Measurements from ENCODE around the gene LTO1.

Gene LTO1

DNA sequence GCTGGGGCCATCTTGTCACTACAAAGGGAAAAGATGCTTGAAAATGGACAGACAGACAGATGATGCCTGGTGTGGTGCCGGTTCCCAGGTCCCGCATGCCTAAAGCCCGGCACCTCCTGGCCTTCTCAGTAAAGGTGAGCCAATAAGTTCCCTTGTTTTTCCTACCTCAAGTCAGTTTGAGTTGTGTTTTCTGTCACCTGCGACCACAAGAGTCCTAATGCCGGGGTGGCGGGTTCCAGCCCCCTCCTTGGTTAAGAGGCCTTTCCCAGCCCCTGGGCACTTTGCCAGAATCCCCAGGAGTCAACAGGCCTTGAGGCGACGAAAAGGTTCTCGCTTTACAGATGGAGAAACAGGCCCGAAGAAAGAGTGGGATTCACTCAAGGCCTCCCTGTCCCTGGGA, 19.6 kb upstream of the LTO1 start:
- no peak overlapping the region for H2BK12ac ChIP-seq (ENCODE audit: low read length)
- no peak overlapping the region for H3K4me3 ChIP-seq (ENCODE audit: low read length in 2 of 2)
- H2AFZ ChIP-seq (ENCODE audit: low read length), result no peak overlapping the region
- no peak for DNase-seq (ENCODE audit: low spot score)
- H3K23ac ChIP-seq (ENCODE audit: low read depth, low read length, poor library complexity), result no peak overlapping the region
- no peak overlapping the region for H3K27ac ChIP-seq (replicated peaks; ENCODE audit: low read length)
- H3K27me3 ChIP-seq (ENCODE audit: control insufficient read depth in 3 of 3, insufficient read depth in 3 of 3, low read depth in 1 of 3, low read length in 3 of 3), result peaks cover 0 to 9% (median 0%) of the 10 kb centered on the region in 3 experiments
- H3K79me1 ChIP-seq (ENCODE audit: low read depth, low read length), result no peaks in the 10 kb centered on the region
- no peak overlapping the region for H2BK15ac ChIP-seq (ENCODE audit: low read length)
- no peaks in the 10 kb centered on the region for H3K36me3 ChIP-seq (replicated peaks in 1 of 2; ENCODE audit: control insufficient read depth in 2 of 2, insufficient read depth in 2 of 2, low read length in 2 of 2)
- no peak overlapping the region for H3K4me2 ChIP-seq (ENCODE audit: insufficient read depth, low read length, poor library complexity, severe bottlenecking)
- H3K9me3 ChIP-seq (replicated peaks in 1 of 2; ENCODE audit: control insufficient read depth in 2 of 2, insufficient read depth in 1 of 2, low read depth in 1 of 2, low read length in 2 of 2), result no peaks in the 10 kb centered on the region
- no CpG with 5 or more reads among the region's 10 CpGs for WGBS, 2 donors (ENCODE audit: extremely low coverage in 2 of 2, insufficient read length in 2 of 2, insufficient replicate concordance in 1 of 2)
- no peak overlapping the region for H3K4ac ChIP-seq (ENCODE audit: low read length)
- no peak overlapping the region for H2AK5ac ChIP-seq (ENCODE audit: low read depth, low read length)
- no peak overlapping the region for H3K9ac ChIP-seq (ENCODE audit: low read depth, low read length, poor library complexity)
- H3K18ac ChIP-seq (ENCODE audit: low read length), result no peak overlapping the region
- no peak overlapping the region for H2BK5ac ChIP-seq (ENCODE audit: low read length)
- no peak overlapping the region for H3K14ac ChIP-seq (ENCODE audit: low read length)
- H3K4me1 ChIP-seq (ENCODE audit: control insufficient read depth in 2 of 2, insufficient read depth in 1 of 2, low read depth in 1 of 2, low read length in 2 of 2), result peaks cover 4 to 9% of the 10 kb centered on the region in 2 donors
- H4K8ac ChIP-seq (ENCODE audit: low read depth, low read length), result no peak overlapping the region
- no peak overlapping the region for H4K91ac ChIP-seq (ENCODE audit: low read depth, low read length, poor library complexity)
- H2BK120ac ChIP-seq (ENCODE audit: low read depth, low read length), result no peak overlapping the region

DNA sequence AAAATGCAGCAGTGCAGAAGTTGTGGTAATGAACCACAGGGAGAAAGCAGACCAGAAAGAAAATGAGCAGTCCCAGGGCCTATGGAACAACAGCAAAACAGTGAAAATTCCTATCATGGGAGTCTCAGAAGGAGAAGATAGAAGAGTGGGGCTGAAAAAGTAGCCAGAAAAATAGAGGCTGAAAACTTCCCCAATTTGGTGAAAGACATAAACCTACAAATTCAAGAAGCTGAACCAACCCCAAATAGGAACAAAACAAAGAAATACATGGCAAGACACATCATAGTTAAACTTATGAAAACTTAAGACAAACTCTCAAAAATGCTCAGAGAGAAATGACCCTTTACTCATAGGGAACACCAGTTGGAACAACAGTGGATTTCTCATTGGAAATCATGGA, 17.3 kb upstream of the LTO1 start:
- no peak overlapping the region for H2BK5ac ChIP-seq (ENCODE audit: low read length)
- no peak overlapping the region for H3K9ac ChIP-seq (ENCODE audit: low read depth, low read length, poor library complexity)
- H3K4ac ChIP-seq (ENCODE audit: low read length), result no peak overlapping the region
- no peak overlapping the region for H3K18ac ChIP-seq (ENCODE audit: low read length)
- H3K27ac ChIP-seq (replicated peaks; ENCODE audit: low read length), result no peak overlapping the region
- H2BK12ac ChIP-seq (ENCODE audit: low read length), result no peak overlapping the region
- H3K9me3 ChIP-seq (replicated peaks in 1 of 2; ENCODE audit: control insufficient read depth in 2 of 2, insufficient read depth in 1 of 2, low read depth in 1 of 2, low read length in 2 of 2), result no peaks in the 10 kb centered on the region
- peaks cover 0 to 5% (median 0%) of the 10 kb centered on the region in 3 experiments for H3K27me3 ChIP-seq (ENCODE audit: control insufficient read depth in 3 of 3, insufficient read depth in 3 of 3, low read depth in 1 of 3, low read length in 3 of 3)
- H2AFZ ChIP-seq (ENCODE audit: low read length), result no peak overlapping the region
- H2BK120ac ChIP-seq (ENCODE audit: low read depth, low read length), result no peak overlapping the region
- no peak for DNase-seq (ENCODE audit: low spot score)
- no peaks in the 10 kb centered on the region for H3K36me3 ChIP-seq (replicated peaks in 1 of 2; ENCODE audit: control insufficient read depth in 2 of 2, insufficient read depth in 2 of 2, low read length in 2 of 2)
- peaks cover 0 to 8% of the 10 kb centered on the region in 2 donors for H3K4me1 ChIP-seq (ENCODE audit: control insufficient read depth in 2 of 2, insufficient read depth in 1 of 2, low read depth in 1 of 2, low read length in 2 of 2)
- H2AK5ac ChIP-seq (ENCODE audit: low read depth, low read length), result no peak overlapping the region
- H3K79me1 ChIP-seq (ENCODE audit: low read depth, low read length), result no peaks in the 10 kb centered on the region
- H3K23ac ChIP-seq (ENCODE audit: low read depth, low read length, poor library complexity), result no peak overlapping the region
- no peak overlapping the region for H3K14ac ChIP-seq (ENCODE audit: low read length)
- no peak overlapping the region for H4K91ac ChIP-seq (ENCODE audit: low read depth, low read length, poor library complexity)
- H2BK15ac ChIP-seq (ENCODE audit: low read length), result no peak overlapping the region
- H4K8ac ChIP-seq (ENCODE audit: low read depth, low read length), result no peak overlapping the region
- H3K4me2 ChIP-seq (ENCODE audit: insufficient read depth, low read length, poor library complexity, severe bottlenecking), result no peak overlapping the region
- H3K4me3 ChIP-seq (ENCODE audit: low read length in 2 of 2), result no peak overlapping the region

DNA sequence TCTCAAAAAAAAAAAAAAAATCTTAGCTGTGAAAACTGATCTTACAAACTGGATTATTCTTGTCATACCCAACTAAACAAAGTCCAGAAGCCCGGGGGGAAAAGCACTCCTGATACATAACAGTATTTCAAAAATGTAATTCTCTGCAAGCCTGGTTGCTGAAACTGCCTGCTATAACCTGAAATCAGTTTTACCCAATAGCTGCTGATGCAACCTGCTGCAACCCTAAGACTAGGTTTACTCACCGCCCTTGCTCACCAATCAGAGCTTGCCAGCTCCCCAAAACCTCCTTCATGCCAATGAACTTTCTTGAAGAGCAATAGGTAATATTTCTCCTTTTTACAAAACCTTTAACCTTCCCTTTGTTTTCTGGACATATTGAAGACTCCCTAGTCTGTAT, 16.3 kb upstream of the LTO1 start:
- WGBS, 2 donors (ENCODE audit: extremely low coverage in 2 of 2, insufficient read length in 2 of 2, insufficient replicate concordance in 1 of 2), result no CpG with 5 or more reads among the region's 2 CpGs
- peaks cover 0 to 5% (median 0%) of the 10 kb centered on the region in 3 experiments for H3K27me3 ChIP-seq (ENCODE audit: control insufficient read depth in 3 of 3, insufficient read depth in 3 of 3, low read depth in 1 of 3, low read length in 3 of 3)

DNA sequence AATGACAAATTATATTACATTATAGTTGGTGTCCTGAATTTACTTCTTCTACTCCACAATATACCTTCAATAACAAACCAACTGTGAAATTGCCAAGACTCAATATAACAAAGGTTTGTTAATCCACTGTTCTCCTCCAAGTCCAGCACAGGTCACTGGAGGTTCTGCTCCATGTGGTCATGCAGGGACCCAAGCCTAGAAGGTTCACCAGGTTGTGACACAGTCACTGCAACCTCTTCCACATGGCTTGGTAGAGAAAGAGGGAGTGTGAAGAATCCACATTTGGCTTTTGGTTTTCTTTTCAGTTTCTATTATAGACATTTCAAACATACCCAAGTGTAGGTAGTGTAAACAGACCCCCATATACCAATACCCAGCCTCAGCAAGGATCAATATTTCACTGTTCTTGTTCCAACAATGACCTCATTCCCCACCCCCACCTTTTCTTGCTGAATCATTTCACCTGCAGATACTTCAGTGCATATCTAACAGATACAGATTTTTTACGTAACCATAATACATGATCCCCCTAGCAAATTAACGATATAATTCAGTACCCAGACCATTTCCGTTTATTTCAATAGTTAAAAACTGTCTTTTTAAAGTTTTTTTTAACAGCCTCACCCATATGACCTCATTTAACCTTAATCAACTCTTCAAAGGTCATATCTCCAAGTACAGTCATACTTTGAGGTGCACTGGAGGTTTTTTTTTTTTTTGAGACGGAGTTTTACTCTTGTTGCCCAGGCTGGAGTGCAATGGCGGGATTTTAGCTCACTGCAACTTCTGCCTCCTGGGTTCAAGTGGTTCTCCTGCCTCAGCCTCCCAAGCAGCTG, 14.5 kb upstream of the LTO1 start:
- H3K27ac ChIP-seq (replicated peaks; ENCODE audit: low read length), result no peak overlapping the region
- no peak overlapping the region for H3K14ac ChIP-seq (ENCODE audit: low read length)
- H4K91ac ChIP-seq (ENCODE audit: low read depth, low read length, poor library complexity), result no peak overlapping the region
- H3K9ac ChIP-seq (ENCODE audit: low read depth, low read length, poor library complexity), result no peak overlapping the region
- H2AK5ac ChIP-seq (ENCODE audit: low read depth, low read length), result no peak overlapping the region
- H4K8ac ChIP-seq (ENCODE audit: low read depth, low read length), result no peak overlapping the region
- no peak overlapping the region for H2BK12ac ChIP-seq (ENCODE audit: low read length)
- H2BK120ac ChIP-seq (ENCODE audit: low read depth, low read length), result no peak overlapping the region
- no peak overlapping the region for H2BK5ac ChIP-seq (ENCODE audit: low read length)
- no peak overlapping the region for H3K23ac ChIP-seq (ENCODE audit: low read depth, low read length, poor library complexity)
- no peaks in the 10 kb centered on the region for H3K79me1 ChIP-seq (ENCODE audit: low read depth, low read length)
- no peaks in the 10 kb centered on the region for H3K4me1 ChIP-seq (ENCODE audit: control insufficient read depth in 2 of 2, insufficient read depth in 1 of 2, low read depth in 1 of 2, low read length in 2 of 2)
- H3K36me3 ChIP-seq (replicated peaks in 1 of 2; ENCODE audit: control insufficient read depth in 2 of 2, insufficient read depth in 2 of 2, low read length in 2 of 2), result no peaks in the 10 kb centered on the region
- WGBS, 2 donors (ENCODE audit: extremely low coverage in 2 of 2, insufficient read length in 2 of 2, insufficient replicate concordance in 1 of 2), result no CpG with 5 or more reads among the region's 5 CpGs
- no peak overlapping the region for H2AFZ ChIP-seq (ENCODE audit: low read length)
- no peak overlapping the region for H2BK15ac ChIP-seq (ENCODE audit: low read length)
- no peak overlapping the region for H3K4ac ChIP-seq (ENCODE audit: low read length)
- no peak overlapping the region for H3K4me3 ChIP-seq (ENCODE audit: low read length in 2 of 2)
- peaks cover 0 to 5% (median 5%) of the 10 kb centered on the region in 3 experiments for H3K27me3 ChIP-seq (ENCODE audit: control insufficient read depth in 3 of 3, insufficient read depth in 3 of 3, low read depth in 1 of 3, low read length in 3 of 3)
- no peak overlapping the region for H3K18ac ChIP-seq (ENCODE audit: low read length)
- no peak overlapping the region for H3K4me2 ChIP-seq (ENCODE audit: insufficient read depth, low read length, poor library complexity, severe bottlenecking)
- DNase-seq (ENCODE audit: low spot score), result no peak
- H3K9me3 ChIP-seq (replicated peaks in 1 of 2; ENCODE audit: control insufficient read depth in 2 of 2, insufficient read depth in 1 of 2, low read depth in 1 of 2, low read length in 2 of 2), result no peaks in the 10 kb centered on the region

More for the DNA sequence above, 16.3 kb upstream of the LTO1 start:
- Histone ChIP-seq H3K36me3 (replicated peaks in 1 of 2; ENCODE audit: control insufficient read depth in 2 of 2, insufficient read depth in 2 of 2, low read length in 2 of 2) (no peaks in the 10 kb centered on the region), H3K23ac (ENCODE audit: low read depth, low read length, poor library complexity) (no peak overlapping the region), H2BK15ac (ENCODE audit: low read length) (no peak overlapping the region), H4K8ac (ENCODE audit: low read depth, low read length) (no peak overlapping the region), H2AK5ac (ENCODE audit: low read depth, low read length) (no peak overlapping the region), H3K14ac (ENCODE audit: low read length) (no peak overlapping the region), H2BK5ac (ENCODE audit: low read length) (no peak overlapping the region), H3K9me3 (replicated peaks in 1 of 2; ENCODE audit: control insufficient read depth in 2 of 2, insufficient read depth in 1 of 2, low read depth in 1 of 2, low read length in 2 of 2) (no peaks in the 10 kb centered on the region), H2BK12ac (ENCODE audit: low read length) (no peak overlapping the region), H3K4me1 (ENCODE audit: control insufficient read depth in 2 of 2, insufficient read depth in 1 of 2, low read depth in 1 of 2, low read length in 2 of 2) (no peaks in the 10 kb centered on the region), H3K4me2 (ENCODE audit: insufficient read depth, low read length, poor library complexity, severe bottlenecking) (no peak overlapping the region), H3K18ac (ENCODE audit: low read length) (no peak overlapping the region), H2BK120ac (ENCODE audit: low read depth, low read length) (no peak overlapping the region), H3K79me1 (ENCODE audit: low read depth, low read length) (no peaks in the 10 kb centered on the region), H3K27ac (replicated peaks; ENCODE audit: low read length) (no peak overlapping the region), H3K4ac (ENCODE audit: low read length) (no peak overlapping the region), H2AFZ (ENCODE audit: low read length) (no peak overlapping the region), H4K91ac (ENCODE audit: low read depth, low read length, poor library complexity) (no peak overlapping the region), H3K9ac (ENCODE audit: low read depth, low read length, poor library complexity) (no peak overlapping the region), H3K4me3 (ENCODE audit: low read length in 2 of 2) (no peak overlapping the region)
- no peak for DNase-seq (ENCODE audit: low spot score)

Measured in neuronal stem cell (in vitro differentiated cells).